Thyroid gland (tissue), 4 donors: Measurements from ENCODE around the gene WWP2.

Source experiments
- POLR2A ChIP-seq, 2 donors: fragments of 450-650 bp; IDR thresholded peaks; one replicate each; pipeline ENCODE4 v1.6.1; 2017; ENCODE audit warnings: antibody characterized with exemption in 2 of 2, mild to moderate bottlenecking in 2 of 2, moderate library complexity in 1 of 2
- TF ChIP-seq, protein P1 (sequence below), 6 experiments: fragments of 200-600 bp in 3 of 6; fragments of 450-650 bp in 3 of 6; sonication (generic) in 3 of 6; IDR thresholded peaks; one replicate each; pipeline ENCODE4 v1.5.1; 2016 to 2019; ENCODE audit warnings: antibody characterized with exemption in 6 of 6, mild to moderate bottlenecking in 2 of 6, inconsistent platforms in 1 of 6, moderate library complexity in 1 of 6

DNA sequence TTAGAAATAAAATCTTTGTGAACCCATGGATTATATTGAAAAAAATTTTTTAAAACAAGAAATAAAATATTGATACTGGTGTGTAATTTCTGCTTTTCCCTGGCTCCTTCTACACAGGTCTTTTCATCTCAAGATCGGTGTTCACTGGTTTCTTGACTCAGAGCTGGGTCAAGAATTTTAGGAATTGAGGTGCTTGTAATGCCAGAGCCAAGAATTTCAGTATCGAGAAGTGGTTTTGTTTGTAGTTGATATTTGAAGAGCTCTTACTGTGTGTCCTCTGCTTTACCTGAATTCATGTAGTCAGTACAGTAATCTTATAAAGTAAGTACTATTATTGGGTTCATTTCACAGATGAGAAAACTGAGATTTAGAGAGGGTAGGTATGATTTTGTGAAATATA is 7.3 kb downstream of the WWP2 start:
- no peak for TF ChIP-seq POLR2A (IDR thresholded peaks at IDR 0.05)
- TF ChIP-seq, protein P1, sequence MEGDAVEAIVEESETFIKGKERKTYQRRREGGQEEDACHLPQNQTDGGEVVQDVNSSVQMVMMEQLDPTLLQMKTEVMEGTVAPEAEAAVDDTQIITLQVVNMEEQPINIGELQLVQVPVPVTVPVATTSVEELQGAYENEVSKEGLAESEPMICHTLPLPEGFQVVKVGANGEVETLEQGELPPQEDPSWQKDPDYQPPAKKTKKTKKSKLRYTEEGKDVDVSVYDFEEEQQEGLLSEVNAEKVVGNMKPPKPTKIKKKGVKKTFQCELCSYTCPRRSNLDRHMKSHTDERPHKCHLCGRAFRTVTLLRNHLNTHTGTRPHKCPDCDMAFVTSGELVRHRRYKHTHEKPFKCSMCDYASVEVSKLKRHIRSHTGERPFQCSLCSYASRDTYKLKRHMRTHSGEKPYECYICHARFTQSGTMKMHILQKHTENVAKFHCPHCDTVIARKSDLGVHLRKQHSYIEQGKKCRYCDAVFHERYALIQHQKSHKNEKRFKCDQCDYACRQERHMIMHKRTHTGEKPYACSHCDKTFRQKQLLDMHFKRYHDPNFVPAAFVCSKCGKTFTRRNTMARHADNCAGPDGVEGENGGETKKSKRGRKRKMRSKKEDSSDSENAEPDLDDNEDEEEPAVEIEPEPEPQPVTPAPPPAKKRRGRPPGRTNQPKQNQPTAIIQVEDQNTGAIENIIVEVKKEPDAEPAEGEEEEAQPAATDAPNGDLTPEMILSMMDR (IDR thresholded peaks at IDR 0.05), result no peak
